Measurements from ENCODE around the gene AMY1C.
"Not testable (repeated sequence)": the region's sequence is repeated elsewhere in the genome, so short reads cannot be mapped to it uniquely, and the experiment has no call there.

AMY1C gene

GRCh38 chr1:103749598-103749997, at the start of gene AMY1C:
Gene AMY1C (plus strand): TSS chr1:103749898. CDS start chr1:103750470, 572 bp downstream.
- DNase-seq, result not testable (repeated sequence)

- DNase-seq, result not testable (repeated sequence)
Observed at GRCh38 chr1:103700669-103701068, 49.0 kb upstream of the AMY1C start.

DNA sequence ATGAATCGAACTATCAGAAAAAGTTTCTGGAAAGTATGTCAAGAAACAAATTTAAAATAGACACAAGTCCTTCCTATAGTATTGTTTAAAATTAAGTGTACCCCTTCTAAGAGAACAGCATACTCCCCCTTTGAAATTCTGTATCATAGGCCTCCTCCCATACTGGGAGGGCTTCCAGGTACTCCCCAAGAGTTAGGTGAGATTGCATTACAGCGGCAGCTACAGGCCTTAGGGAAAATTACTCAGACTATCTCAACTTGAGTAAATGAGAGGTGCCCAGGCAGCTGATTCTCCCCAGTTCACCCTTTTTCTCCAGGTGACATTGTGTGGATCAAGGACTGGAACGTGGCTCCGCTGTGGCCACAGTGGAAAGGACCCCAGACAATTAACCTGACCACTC, 48.4 kb upstream of the AMY1C start:
- not testable (repeated sequence) for DNase-seq

GRCh38 chr1:103707670-103708069, 42.0 kb upstream of the AMY1C start:
- not testable (repeated sequence) for DNase-seq

GRCh38 chr1:103710381-103710780, 39.3 kb upstream of the AMY1C start:
- not testable (repeated sequence) for DNase-seq

DNA sequence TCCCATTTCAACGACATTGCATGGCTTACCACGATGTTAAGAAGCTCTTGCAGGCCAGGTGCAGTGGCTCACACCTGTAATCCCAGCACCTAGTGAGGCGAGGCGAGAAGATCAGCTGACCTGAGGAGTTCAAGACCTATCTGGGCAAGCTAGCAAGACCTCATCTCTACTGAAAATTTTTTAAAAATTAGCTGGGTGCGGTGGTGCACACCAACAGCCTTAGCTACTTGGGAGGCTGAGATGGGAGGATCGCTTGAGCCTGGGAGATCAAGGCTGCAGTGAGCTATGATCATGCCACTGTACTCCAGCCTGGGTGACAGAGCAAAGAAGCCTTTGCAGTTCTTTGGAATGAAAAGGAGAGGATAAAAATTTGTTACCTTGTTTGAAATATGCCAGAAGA, 32.3 kb upstream of the AMY1C start:
- not testable (repeated sequence) for DNase-seq

- DNase-seq, result not testable (repeated sequence)
Observed at GRCh38 chr1:103721473-103721872, 28.2 kb upstream of the AMY1C start.

- not testable (repeated sequence) for DNase-seq
Observed at GRCh38 chr1:103735334-103735733, 14.4 kb upstream of the AMY1C start.

GRCh38 chr1:103738031-103738430, 11.7 kb upstream of the AMY1C start:
- not testable (repeated sequence) for DNase-seq

DNA sequence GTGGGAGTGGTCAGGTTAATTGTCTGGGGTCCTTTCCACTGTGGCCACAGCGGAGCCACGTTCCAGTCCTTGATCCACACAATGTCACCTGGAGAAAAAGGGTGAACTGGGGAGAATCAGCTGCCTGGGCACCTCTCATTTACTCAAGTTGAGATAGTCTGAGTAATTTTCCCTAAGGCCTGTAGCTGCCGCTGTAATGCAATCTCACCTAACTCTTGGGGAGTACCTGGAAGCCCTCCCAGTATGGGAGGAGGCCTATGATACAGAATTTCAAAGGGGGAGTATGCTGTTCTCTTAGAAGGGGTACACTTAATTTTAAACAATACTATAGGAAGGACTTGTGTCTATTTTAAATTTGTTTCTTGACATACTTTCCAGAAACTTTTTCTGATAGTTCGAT, 5.2 kb upstream of the AMY1C start:
- not testable (repeated sequence) for DNase-seq

- not testable (repeated sequence) for DNase-seq
Observed at GRCh38 chr1:103745040-103745439, 4.7 kb upstream of the AMY1C start.

DNA sequence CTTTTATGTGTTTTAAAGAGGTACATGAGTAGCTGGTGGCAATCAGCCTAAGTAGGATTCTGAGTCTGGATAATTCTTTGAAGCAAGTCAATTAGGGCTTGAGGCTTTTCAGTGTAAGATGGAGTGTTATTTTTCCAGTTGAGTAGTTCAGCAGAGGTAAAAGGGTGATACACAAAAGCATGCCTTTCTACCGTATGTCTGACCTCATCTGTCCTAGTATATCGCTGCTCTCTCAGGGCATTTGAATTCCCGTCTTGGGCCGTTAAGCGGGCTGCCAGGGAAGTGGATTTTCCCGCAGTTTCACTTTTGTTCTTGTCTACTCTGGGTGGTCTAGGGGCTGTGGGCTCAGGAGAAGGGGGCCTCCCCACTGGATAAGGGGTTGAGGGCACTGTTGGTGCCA, 1.4 kb upstream of the AMY1C start:
- DNase-seq, result not testable (repeated sequence)

DNA sequence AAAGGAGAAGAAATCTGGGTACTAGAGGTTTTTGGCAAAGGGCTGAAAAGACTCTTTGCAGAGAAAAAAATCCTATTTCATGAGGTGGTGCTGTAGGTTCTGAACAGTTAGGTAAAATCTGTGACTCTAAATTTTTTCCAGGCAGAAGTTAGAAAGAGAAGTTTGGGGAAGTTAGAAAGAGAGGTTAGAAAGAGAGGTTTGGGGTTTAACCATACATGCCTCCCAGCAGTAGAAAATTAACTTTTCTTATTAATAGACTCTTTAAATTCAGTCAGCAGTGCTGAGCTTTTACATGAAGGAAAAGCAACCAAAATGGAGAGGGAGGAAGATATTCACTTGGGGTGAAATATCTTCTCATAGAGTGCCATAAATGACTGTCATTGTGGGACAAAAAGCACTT, 12.2 kb downstream of the AMY1C start:
- no peak for DNase-seq

GRCh38 chr1:103779932-103780331, 30.2 kb downstream of the AMY1C start:
- no peak for DNase-seq

DNA sequence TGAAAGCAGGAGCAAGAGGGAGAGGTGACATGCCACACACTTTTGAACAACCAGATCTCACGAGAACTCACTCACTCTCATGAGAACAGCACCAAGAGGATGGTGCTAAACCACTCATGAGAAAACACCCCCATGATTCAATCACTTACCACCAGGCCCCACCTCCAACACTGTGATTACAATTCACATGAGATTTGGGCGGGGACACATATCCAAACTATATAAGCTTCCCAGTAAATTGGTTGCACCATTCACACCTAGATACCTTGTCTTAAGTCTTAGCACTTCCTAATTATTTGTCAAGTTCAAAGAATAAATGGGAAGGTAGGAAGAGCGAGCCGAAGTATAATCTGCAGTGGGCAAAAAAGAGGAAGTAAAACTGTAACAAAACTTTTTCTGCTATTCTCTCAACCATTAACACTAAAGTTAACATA, 34.3 kb downstream of the AMY1C start:
- DNase-seq, result no peak

DNA sequence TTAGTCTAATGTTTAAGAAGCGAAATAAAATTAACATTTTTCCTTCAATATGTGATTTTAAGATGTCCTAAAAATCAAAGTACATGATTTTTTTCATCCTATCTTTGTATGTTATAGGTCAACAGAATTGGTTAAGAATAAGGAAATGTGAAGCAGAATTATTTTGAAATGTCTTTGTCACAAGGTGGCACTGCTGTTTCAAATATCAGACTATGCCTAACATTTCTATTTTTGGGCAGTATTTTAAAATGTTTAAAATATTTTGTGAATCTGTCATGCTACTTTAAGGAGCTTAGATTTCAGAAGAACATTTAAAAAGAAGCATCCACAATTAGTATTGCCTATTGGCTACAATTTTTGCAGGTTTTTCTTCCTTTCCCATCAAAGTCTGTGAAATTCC, 38.7 kb downstream of the AMY1C start:
- DNase-seq, result no peak

DNA sequence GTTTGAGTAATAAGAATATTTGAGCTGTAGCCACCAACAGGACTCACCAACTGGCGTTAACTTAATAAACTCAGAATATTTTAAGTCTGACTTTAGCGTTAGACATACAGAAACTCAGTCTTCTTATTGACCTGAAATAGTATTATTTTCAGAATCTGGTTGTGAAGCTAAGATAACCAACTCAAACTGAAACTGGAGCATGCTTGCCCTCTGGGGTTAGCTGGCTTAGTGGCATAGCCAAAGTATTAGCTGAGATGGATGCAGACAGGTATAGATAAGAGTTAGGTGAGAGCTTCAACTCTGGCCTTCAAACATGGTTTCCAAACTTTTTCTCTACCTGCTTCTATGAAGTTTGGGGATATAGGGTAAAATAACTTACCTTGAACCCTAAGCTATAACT, 40.5 kb downstream of the AMY1C start:
- DNase-seq, result no peak
